GM21526 (cell line): Measurements from ENCODE around the gene TAS2R20.

ENCODE experiments used
- ATAC-seq: cut with Tn5 transposase; IDR thresholded peaks from one replicate; pipeline ENCODE4 v1.9.1; 2021; ENCODE audit warnings: moderate library complexity; ENCODE audit not compliant: unreplicated experiment, low FRiP score

TAS2R20 gene

GRCh38 chr12:10965476-10965875 is 32.6 kb downstream of the TAS2R20 start:
- ATAC-seq, result no peak

GRCh38 chr12:10960211-10960610 is 37.9 kb downstream of the TAS2R20 start:
- no peak for ATAC-seq

GRCh38 chr12:10959804-10960203 is 38.3 kb downstream of the TAS2R20 start:
- ATAC-seq, result no peak

- ATAC-seq, result no peak
Measured at GRCh38 chr12:10957741-10958140, 40.4 kb downstream of the TAS2R20 start.

GRCh38 chr12:10956085-10956484 is 42.0 kb downstream of the TAS2R20 start:
- ATAC-seq, result no peak

GRCh38 chr12:10952645-10953044 is 45.5 kb downstream of the TAS2R20 start:
- no peak for ATAC-seq
